GM18526 (cell line): ENCODE results near the gene KIF13A.

Experiments
- POLR2A ChIP-seq: IDR thresholded peaks from 3 replicates; pipeline ENCODE4 v1.6.1; 2011; ENCODE audit not compliant: insufficient read length; ENCODE audit errors: extremely low read depth

KIF13A gene

GRCh38 chr6:17790489-17790888, 196.9 kb downstream of the KIF13A start:
- no peak for TF ChIP-seq POLR2A

GRCh38 chr6:17785094-17785787, 202.2 kb downstream of the KIF13A start:
- TF ChIP-seq POLR2A: no peak

GRCh38 chr6:17780061-17780460, 207.4 kb downstream of the KIF13A start:
- no peak for TF ChIP-seq POLR2A

- no peak for TF ChIP-seq POLR2A
Measured at GRCh38 chr6:17771609-17772008, 215.8 kb downstream of the KIF13A start.

GRCh38 chr6:17768881-17769280, 218.6 kb downstream of the KIF13A start:
- no peak for TF ChIP-seq POLR2A

GRCh38 chr6:17768388-17768787, 219.0 kb downstream of the KIF13A start:
- no peak for TF ChIP-seq POLR2A

- no peak for TF ChIP-seq POLR2A
Measured at GRCh38 chr6:17762651-17763050, 224.8 kb downstream of the KIF13A start.

GRCh38 chr6:17758119-17758518, 229.3 kb downstream of the KIF13A start:
- TF ChIP-seq POLR2A: no peak

- no peak for TF ChIP-seq POLR2A
Measured at GRCh38 chr6:17754254-17754653, 233.2 kb downstream of the KIF13A start.

- TF ChIP-seq POLR2A: no peak
Measured at GRCh38 chr6:17744019-17744756, 243.2 kb downstream of the KIF13A start.

- TF ChIP-seq POLR2A: no peak
Measured at GRCh38 chr6:17741507-17741906, 245.9 kb downstream of the KIF13A start.

GRCh38 chr6:17740559-17741220, 246.7 kb downstream of the KIF13A start:
- no peak for TF ChIP-seq POLR2A

GRCh38 chr6:17737704-17738252, 249.7 kb downstream of the KIF13A start:
- no peak for TF ChIP-seq POLR2A

GRCh38 chr6:17730078-17730704, 257.2 kb downstream of the KIF13A start:
- TF ChIP-seq POLR2A: no peak
